ENCODE data around the gene PRKN.

The PRKN gene

GRCh38 chr6:161436106-161436876 lies 1291.3 kb downstream of the PRKN start:
- TF ChIP-seq CTCF (IDR thresholded peaks at IDR 0.05), result no peak

GRCh38 chr6:161435748-161436070 lies 1291.9 kb downstream of the PRKN start:
- TF ChIP-seq CTCF (IDR thresholded peaks at IDR 0.05), result no peak

GRCh38 chr6:161434921-161435747 lies 1292.4 kb downstream of the PRKN start:
- no peak for TF ChIP-seq CTCF (IDR thresholded peaks at IDR 0.05)

- TF ChIP-seq CTCF (IDR thresholded peaks at IDR 0.05), result no peak
These were observed 1293.2 kb downstream of the PRKN start for GRCh38 chr6:161434350-161434749.

GRCh38 chr6:161432546-161432945 lies 1295.0 kb downstream of the PRKN start:
- TF ChIP-seq CTCF (IDR thresholded peaks at IDR 0.05), result no peak

- TF ChIP-seq CTCF (IDR thresholded peaks at IDR 0.05), result peak; percentile 13; the same call in 1 of the 2 replicates
These were observed 1297.6 kb downstream of the PRKN start for GRCh38 chr6:161429921-161430490.

GRCh38 chr6:161424421-161424820 lies 1303.1 kb downstream of the PRKN start:
- TF ChIP-seq CTCF (IDR thresholded peaks at IDR 0.05), result no peak

Data from LNCAP (cell line).